Measurements from ENCODE around the gene SELENOO.

DNA sequence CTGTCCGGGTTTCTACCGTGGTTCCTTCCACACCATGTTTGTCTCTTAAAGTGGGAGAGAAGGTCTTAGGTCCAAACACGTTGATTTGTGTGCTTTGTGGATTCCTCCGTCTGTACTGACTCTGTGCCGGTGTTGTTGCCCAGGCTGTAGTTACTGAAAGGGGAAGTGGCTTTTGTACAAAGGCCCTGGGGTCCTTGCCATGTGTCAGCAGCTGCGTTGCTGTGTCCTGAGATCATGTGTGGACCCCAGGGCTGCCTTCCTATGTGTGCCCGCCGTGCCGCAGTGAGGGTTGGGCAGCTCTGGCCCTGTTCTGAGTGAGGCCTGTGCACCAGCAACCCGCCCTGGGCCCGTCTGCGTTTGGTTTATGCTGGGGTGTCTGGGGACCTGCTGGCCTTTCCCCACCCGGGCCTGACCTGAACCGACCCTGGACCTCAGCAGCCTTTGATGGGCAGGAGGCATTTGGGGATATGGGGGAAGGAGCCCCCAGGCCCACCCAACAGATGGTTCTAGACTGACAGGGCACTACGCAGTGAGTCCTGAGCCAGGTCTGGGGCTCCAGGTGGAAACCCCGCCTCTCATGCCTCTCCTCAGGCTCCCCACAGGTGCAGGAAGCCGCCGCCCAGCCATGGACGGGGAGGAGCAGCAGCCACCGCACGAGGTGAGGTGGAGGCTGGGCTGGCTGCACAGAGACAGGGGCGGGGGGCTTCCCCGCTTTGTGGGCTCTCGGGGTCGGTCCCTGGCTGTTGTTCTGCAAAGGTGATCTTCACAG lies 8.2 kb upstream of the SELENOO start:
- TF ChIP-seq, protein P1, sequence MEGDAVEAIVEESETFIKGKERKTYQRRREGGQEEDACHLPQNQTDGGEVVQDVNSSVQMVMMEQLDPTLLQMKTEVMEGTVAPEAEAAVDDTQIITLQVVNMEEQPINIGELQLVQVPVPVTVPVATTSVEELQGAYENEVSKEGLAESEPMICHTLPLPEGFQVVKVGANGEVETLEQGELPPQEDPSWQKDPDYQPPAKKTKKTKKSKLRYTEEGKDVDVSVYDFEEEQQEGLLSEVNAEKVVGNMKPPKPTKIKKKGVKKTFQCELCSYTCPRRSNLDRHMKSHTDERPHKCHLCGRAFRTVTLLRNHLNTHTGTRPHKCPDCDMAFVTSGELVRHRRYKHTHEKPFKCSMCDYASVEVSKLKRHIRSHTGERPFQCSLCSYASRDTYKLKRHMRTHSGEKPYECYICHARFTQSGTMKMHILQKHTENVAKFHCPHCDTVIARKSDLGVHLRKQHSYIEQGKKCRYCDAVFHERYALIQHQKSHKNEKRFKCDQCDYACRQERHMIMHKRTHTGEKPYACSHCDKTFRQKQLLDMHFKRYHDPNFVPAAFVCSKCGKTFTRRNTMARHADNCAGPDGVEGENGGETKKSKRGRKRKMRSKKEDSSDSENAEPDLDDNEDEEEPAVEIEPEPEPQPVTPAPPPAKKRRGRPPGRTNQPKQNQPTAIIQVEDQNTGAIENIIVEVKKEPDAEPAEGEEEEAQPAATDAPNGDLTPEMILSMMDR (IDR thresholded peaks at IDR 0.05): no peak
- no peak for TF ChIP-seq EZH2 (IDR thresholded peaks at IDR 0.05; ENCODE audit: borderline replicate concordance, insufficient read depth, low read depth, low read length, poor library complexity, severe bottlenecking)
